ENCODE results near the gene RABGAP1L.
"Not testable (repeated sequence)": the region's sequence is repeated elsewhere in the genome, so short reads cannot be mapped to it uniquely, and the experiment has no call there.

RABGAP1L gene

DNA sequence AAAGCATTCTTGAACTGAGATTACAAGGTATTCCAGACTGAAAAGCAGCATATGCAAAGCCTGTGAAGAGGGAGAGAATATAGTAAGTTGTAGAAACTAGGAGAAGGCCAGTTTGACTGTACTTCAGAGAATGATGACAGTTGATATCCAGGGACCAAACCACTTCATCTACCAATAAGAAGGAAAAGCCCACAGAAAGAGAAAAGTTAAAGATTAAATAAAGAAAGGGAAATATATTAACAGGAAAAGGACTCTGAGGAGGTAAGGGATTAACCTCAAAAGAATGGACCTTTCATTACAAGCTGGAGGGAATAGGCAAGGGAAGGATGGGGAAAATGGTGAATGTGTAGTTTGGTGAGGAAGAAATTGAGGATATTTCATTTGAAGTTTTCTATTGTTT is 660.3 kb downstream of the RABGAP1L start:
- DNase-seq = no peak

DNA sequence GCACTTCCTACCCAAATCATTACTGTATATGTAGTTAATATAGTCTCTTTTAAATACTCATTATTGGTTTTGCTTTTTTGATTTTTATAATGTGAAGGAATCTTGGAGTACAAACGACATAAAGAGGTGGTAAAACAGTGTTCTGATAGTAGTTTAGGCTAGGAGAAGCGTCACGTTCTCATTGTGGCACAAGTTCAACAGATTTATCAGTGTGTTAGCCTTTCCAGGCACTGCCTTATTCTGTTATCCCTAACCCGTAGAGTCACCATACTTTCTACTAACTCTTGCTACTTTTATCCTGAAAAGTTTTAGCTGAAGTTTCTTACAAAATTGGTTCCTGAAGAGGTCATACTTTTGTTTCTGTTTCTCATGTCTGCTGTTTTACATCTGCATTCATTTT is 665.8 kb downstream of the RABGAP1L start:
- DNase-seq = no peak

DNA sequence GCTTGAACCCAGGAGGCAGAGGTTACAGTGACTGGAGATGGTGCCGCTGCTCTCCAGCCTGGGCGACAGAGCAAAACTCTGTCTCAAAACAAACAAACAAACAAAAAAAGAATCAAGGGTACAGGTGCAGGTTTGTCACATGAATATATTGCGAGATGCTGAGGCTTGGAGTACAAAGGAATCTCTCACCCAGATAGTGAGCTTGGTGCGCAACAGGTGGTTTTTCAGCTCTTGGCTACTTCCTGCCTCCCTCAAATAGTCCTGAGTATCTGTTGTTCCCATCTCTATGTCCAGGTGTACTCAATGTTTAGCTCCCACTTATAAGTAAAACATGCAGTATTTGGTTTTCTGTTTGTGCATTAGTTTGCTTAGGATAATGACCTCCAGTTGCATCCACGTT is 666.5 kb downstream of the RABGAP1L start:
- no peak for DNase-seq

DNA sequence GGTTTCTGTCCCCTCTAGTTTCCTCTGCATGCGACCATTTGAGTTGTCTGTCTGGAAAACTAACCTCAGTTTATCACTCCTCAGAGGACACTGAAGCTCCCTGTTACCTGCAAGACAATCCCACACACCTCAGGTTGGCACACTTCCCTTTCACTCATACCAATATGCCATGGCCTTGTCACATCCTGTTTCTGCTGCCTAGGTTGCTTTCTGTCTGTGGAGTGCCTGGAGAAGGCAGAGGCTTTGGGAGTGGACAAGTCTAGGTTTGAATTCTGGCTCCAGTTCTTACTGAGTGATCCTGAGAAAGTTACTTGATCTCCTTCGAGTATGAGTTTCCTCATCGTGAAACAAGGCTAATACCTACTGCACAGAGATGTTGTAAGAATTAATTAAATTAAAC is 668.9 kb downstream of the RABGAP1L start:
- DNase-seq = no peak

DNA sequence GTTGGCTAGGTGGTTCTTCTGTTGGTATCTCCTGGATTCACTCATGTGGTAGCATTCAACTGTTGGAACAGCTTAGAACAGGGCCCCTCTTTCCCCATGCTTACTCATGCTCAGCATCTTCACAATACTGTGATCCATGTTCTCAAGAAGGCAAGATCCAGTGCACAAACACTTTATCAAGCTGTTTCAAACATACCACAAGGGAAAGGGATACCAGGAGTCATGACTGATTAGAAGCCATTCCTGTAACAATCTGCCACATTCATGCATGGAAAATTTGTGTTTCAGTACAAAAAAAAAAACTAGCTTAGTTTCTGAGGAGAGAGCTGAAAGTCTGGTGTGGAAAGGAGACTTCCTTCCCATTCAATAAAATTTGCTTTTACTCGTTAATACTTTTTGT is 670.7 kb downstream of the RABGAP1L start:
- no peak for DNase-seq

DNA sequence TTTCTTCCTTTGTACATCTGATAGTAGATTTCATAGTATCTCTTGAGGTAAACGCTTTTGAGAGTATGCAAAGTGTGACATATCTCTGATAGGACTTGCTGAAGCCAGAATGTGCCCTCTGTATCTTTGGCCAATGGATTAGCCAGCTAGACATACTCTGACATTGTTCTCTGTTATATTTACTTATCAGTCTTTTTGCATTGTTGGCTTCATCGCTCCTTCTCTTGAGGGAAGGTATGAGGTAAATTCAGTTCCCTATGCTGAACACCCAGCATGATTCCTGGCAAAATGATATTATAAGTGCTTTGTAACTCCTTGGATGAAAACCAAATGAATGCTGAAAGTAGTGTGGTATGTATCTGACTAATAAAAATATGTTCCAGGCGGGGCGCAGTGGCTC is 677.2 kb downstream of the RABGAP1L start:
- no peak for DNase-seq

DNA sequence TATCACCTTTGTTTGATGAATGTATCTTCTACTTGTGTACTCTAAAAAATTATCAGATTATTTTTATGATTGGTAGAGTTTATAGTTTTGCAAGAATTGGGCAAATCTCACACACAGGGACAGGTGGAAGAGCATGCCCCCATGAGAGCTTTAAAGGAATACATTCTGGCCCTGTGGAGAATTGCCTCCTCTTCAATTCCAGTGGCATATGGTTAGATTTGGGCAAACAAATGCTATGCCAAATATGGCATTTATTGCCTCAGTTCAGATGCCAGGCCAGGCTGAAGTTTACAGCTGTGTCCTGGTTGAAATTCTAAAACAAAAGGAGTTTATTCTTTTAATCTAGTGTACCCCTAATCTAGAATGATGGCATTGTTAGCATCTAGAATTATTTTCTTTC is 678.1 kb downstream of the RABGAP1L start:
- no peak for DNase-seq

DNA sequence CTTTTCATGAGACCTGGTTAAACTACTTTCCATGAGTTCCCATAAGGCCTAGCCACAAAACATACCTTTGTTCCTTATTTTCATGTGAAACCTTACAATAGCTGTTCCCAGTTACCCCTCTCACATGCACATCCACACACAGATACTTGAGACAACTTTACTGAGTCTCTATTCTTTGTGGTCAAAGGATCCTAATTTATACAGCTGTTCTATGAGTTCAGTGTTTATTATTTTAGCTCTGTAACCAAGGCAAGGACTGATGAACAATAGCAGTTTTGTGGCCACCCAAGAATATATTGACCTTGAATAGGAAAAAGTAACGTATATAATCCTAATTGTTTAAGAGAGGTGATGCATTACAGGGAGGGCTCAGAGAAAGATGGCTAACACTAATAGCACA is 679.9 kb downstream of the RABGAP1L start:
- peak; percentile 5 for DNase-seq

DNA sequence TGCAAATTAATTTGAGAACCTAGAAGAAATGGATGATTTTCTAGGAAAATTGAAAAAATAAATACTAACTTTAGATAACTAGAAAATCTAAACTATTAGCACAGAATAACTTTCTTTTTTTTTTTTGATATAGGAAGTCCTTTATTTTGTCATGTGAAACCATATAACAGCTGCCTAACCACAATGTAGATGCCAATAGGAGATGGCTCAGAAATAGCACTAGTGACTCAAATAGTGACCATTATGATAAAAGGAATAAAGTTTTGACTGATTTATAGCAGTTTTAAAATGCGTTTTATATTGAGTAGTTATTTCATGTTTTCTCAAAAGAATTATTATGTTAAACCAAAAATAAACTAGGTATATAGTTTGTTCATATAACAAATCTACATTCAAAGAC is 682.4 kb downstream of the RABGAP1L start:
- no peak for DNase-seq

DNA sequence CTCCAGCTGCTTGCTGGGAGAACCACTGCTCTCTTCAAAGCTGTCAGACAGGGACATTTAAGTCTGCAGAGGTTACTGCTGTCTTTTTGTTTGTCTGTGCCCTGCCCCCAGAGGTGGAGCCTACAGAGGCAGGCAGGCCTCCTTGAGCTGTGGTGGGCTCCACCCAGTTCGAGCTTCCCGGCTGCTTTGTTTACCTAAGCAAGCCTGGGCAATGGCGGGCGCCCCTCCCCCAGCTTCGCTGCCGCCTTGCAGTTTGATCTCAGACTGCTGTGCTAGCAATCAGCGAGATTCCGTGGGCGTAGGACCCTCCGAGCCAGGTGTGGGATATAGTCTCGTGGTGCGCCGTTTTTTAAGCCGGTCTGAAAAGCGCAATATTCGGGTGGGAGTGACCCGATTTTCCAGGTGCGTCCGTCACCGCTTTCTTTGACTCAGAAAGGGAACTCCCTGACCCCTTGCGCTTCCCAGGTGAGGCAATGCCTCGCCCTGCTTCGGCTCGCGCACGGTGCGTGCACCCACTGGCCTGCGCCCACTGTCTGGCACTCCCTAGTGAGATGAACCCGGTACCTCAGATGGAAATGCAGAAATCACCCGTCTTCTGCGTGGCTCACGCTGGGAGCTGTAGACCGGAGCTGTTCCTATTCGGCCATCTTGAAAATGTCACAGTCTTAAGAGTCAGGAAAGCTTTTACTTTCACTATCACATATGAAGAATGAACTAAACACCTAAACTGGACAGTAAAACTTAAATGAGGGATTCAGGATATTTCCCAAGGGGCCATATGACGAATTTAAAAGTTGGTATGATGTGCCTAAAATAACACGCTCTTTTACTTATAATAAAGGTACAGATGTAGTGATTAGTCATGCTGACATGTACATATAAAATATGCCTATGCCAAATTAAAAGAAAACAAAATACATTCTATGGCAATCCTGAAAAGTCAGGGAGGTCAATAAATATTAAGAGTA is 689.6 kb downstream of the RABGAP1L start:
- not testable (repeated sequence) for DNase-seq

DNA sequence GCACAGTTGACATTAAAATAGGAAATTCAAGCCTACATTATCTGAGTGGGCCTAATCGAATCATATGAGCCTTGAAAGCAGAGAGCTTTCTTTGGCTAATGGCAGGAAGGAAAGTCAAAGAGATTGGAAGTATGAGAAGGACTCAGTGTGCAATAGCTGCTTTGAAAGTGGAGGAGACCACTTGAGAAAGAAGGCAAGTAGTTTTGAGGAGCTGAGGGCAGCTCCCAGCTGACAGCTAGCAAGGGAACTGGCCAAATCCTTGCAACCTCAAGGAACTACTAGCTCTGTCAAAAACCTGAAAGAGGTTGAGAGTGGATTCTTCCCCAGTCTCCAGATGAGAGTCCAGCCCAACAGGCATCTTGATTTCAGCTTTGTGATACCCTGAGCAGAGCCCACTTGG is 691.4 kb downstream of the RABGAP1L start:
- DNase-seq = no peak

DNA sequence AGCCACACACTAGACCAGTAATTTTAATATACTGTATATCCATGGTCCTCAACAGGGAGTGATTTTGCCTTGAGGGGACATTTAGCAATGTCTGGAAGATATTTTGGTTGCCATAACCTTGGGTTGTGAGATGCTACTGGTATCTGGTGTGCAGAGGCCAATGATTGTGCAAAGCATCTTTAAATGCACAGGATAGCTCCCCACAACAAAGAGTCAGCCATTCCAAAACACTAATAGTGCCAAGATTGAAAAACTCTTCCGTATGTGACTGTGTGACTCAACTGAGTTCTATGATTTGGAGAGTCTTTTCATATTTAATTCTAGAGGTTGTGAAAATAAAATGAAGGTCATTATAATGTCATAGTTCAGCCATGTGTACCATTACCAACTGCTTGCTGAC is 699.0 kb downstream of the RABGAP1L start:
- no peak for DNase-seq

DNA sequence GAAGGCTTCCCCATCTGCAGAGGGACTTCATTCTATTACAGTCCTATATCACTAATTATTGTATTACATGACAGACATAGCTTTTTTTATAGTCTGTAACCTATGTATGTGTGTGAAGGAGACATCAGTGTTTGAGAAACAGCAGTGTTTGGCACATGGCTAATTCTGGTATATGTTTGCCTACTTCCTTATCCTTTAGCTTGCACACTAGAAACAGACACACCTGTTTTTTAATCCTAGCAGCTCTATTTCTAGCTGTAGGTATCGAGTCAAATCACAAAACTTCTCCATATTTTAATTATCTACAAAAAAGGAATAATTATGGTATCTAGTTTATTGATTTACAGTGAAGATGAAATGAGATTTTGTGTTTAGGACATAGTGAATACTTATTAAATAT is 711.0 kb downstream of the RABGAP1L start:
- DNase-seq = no peak

DNA sequence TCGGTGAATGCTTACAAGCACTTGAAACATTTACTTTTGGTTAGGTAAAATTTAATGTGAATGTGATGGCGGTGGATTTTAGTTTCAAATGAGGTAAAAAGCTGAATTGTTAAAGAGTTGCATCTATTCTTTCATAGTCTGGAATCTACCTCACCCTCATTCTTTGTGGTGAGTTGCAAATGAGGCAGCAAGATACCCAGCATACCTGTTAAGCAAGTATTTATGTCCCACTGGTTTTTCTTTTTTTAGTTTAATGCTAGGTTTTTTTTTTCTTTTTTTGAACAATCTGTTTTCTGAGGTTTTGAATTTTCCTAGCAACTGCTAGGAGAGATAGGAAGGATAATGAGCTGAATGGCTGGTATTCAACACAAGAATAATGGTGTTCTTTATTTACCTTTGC is 712.6 kb downstream of the RABGAP1L start:
- no peak for DNase-seq

DNA sequence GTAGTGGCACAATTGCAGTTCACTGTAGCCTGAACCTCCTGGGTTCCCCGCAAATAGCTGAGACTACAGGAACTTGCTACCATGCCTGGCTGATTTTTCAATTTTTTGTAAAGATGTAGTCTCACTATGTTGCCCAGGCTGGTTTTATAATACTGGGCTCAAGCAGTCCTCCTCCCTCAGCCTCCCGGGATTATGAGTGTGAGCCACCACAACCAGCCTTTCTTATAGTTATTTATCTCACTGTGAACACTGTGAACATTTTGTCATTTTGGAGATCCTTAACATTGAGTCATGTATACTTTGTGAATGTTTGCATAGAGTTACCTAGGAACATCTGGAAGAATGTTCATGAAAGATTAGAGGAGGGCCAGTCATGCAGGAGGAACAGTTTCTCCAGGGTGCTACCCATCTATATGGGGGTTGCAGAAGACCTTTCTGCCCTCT is 713.3 kb downstream of the RABGAP1L start:
- peak; percentile 5 for DNase-seq

DNA sequence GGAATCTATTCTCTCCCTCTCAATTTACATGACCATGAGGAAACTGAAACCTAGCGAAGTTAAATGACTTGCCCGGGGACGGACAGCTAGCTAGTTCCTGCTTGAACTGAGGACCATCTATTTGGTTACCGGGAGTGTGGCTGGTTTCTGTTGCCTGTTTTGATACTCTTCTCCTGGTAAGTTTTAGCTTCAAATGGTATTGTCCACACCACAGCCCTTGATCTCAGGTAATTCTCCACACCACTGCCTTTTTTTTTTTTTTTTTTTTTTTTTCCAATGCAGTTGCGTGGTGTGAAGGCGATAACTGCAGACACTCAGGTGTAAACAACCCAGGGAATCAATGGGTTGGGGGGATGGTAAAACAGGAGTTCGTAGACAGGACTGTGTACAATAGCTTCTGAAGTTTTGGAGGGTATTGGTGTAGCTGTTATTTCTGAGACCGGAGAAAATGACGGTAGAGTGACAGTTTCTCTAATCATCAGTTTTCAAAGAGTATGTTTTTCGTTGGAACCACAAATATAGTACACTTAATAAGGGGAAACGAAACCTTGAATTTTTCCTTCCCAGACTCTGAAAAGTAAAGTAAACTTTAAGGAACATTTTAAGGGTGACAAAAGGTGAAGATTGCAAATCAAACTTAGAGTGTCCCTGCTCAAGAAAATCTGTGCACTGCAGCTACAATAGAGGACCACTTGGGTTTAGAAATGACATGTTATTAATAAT is 715.2 kb downstream of the RABGAP1L start:
- DNase-seq = no peak

DNA sequence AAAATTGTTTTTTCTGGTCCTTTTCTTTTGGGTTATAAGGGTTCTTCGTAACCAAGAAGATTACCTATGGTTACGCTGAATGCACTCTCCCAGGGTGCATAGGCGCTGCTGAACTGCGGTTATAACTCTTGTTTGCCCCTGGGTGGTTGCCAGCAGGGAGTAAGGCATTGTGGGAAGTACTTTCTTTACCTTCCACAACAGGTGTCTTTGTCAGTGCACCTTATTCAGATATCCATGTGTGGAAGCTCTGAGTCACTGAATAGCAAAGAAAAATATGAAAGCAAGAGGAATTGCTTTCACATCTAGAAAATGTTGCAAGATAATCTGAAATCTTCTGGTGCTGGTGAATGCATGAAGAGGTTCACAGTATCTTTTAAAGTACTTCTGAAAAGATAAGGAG is 716.0 kb downstream of the RABGAP1L start:
- DNase-seq = no peak

DNA sequence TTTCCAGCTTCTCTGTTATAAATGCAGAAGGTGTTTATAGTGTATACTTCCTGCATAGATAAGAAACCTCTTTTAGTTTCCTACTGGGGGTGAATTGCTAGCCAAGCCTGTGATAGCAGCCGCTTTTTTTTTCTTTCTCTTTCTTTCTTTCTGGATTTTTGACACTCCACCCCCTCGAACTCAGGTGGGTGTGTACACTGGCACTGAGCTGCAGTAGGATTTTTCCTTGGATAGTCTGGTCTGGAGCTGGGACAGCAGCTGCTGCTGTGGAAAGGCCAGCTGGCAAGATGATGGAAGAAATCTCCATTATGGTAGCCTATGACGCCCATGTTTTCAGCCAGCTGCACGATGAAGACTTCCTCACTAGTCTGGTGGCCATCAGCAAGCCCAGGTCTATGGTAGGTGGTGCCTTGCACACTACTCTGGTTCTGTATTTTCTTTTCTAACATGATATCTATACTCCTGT is 717.9 kb downstream of the RABGAP1L start:
- no peak for DNase-seq

DNA sequence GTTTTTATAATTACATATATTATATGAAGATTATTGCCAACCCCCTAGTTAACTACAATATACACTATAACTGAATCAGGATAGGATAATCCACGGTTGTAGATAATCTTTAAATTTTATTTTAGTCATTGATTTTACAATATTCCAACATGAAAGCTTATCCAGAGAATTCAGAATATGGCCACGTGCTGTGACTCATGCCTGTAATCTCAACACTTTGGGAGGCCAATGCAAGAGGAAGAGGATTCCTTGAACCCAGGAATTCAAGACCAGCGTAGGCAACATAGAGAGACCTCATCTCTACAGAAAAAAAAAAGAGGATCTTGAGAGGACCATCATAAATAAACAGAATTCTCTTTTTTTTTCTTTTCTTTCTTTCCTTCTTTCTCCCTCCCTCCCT is 720.9 kb downstream of the RABGAP1L start:
- no peak for DNase-seq

DNA sequence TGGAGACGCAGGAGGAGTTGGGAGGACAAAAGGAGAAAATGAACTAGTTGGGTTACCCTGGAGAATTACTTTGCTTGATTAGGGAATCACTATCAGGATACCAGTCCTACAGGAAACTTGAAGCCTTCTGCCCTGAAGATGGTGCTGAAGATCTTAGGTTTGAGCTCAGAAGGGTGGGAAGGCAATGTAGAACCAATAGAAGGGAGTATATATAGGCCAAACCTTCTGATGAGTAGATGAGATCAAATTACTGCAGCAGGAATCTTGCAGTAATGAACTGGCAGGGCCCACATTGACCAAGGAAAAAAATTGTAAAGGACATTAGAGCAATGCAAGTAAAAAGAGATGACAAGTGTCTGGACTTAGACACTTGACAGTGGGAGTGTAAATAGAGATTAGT is 724.1 kb downstream of the RABGAP1L start:
- DNase-seq = peak; percentile 28

DNA sequence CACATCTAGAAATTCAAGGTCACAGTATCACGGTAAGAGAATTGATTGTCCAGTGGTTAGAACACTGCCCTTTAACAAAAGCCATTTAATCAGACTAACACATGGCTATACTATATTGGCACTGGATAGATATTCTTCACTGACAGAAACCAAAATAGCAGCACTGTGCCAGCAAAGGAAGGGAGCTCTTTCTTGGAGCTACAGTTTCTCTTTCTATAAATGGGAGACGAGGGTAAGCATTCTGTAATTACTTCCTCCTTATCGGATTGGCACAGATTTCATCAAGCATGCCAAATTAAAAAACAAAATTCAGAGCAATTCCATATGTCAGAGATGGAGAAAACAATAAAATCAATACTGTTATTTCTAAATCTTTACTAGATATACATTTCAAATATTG is 724.7 kb downstream of the RABGAP1L start:
- DNase-seq = no peak

DNA sequence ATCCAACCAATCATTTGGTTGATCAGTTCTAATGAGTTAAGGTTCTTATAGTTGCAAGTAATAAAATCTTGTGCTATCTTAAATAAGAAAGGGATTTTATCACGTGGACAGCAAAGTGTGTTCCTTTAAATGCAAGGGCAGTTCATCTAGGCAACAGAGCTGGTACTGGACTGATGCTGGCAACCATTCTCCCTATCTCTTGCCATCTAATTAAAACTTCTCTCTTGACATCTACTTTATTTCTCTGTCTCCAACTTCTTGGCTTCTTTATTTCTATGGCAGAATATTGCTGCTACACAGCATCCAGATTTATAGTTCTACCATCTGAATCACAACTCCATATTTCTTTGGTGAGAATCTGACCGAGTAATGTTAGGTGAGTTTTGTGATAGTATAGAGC is 725.2 kb downstream of the RABGAP1L start:
- no peak for DNase-seq

DNA sequence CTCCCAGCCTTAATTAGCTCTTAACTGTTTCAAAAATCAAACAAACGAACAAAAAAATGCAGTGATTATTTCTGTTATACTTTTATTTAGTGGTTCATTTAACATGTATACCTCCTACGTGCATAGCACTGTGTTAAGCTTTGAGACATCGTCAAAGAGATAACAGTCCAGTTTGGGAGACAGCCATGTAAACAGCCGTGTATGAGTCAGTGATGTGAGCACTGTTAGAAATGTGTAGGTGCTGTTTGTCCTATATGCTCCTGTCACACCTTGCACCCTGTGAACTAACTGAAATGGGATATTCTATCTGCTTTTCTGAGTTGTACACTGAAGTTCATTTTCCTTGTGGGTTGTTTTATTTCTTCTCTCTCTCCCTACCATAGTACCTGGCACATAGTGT is 730.7 kb downstream of the RABGAP1L start:
- DNase-seq = no peak

DNA sequence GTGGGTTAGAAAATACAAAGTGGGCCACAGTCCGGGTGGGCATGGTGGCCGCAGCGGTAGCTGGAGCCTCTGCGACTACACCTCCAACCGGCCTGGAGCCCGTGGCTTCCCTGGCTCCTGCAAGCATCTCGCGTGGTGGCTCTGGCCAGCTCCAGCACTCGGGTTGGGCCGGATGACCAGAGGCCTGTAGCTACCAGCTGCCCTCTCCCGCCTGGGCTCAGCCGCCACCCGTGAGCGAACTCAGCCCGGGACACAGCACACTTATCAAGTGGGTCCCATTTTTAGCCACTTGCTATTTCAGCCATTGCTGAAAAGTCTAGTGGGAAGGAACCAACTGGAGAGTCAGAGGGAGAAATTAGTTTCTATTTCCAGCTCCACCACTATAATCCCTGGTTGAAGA is 732.7 kb downstream of the RABGAP1L start:
- no peak for DNase-seq

Measured in fibroblast of skin of abdomen (primary cell).